Kidney epithelial cell (primary cell): ENCODE results near the gene CABP7. TPM values are rescaled to one million over a fixed set of nuclear protein-coding genes. Genes with fewer than 3 reads are reported as not detected.

Experiments used
- DNase-seq: peaks from one replicate; pipeline ENCODE4 v3.0.0-alpha.2; 2010; ENCODE audit warnings: low read depth
- H3K27me3 ChIP-seq: 2 replicates; pipeline ENCODE4 v1.6.0; 2011; ENCODE audit warnings: low read length; ENCODE audit not compliant: control insufficient read depth, insufficient read depth
- H3K36me3 ChIP-seq: 2 replicates; pipeline ENCODE4 v1.5.1; 2011; ENCODE audit warnings: low read length; ENCODE audit not compliant: control insufficient read depth, insufficient read depth
- H3K4me3 ChIP-seq: 2 replicates; pipeline ENCODE4 v1.5.1; 2011; ENCODE audit warnings: low read depth, mild to moderate bottlenecking, control low read depth, low read length
- total RNA-seq: library from RNA; depleted of rRNA; stranded (reverse); fragments of >200 nt; gene quantifications from 2 replicates; pipeline ENCODE4 v1.2.3, GENCODE V29; 2015
- TF ChIP-seq, protein P1 (sequence below): IDR thresholded peaks from 2 replicates; pipeline ENCODE4 v1.5.1; 2011; ENCODE audit warnings: mild to moderate bottlenecking, moderate library complexity, low read length, control low read depth, inconsistent platforms; ENCODE audit not compliant: insufficient read depth, poor library complexity, severe bottlenecking

CABP7 gene
- total RNA-seq, 1 donor from 2014 or later = not detected

DNA sequence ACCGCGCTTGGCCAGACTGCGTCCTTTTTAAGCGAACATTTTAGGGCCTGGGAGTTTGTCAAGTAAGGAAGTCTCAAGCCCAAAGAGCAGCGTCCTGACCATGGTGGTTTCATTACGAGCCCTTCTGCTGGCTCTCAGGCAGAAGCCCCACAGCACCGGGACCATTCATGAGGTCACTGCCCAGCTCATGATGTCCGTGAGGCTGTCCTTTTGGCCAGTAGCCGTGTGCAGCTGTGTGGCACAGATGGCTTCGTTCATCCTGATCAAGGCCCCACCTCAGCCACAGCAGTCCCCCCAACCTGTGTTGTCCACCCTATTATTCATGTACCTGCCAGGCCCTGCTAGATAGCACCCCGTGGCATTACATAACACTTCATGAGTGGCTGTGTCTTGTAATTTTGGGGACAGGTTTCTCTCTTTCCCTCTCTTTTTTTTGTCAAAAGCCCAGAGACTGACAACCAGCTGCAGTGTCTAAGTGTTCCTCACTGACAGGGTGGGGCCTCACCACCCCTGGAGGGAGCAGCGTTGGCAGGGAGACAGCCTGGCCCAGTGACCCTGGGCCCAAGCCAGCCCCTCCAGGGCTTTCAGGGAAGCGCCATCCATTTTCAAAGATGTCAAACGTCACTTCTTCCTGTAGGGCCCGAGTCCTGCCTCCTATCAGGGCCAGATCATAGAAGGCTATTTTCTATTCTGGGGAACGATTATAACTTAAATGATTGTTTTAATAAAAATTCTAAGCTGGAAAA is 21.8 kb upstream of the CABP7 start:
- H3K27me3 ChIP-seq = peaks cover 3% of the 10 kb centered on the region
- TF ChIP-seq, protein P1, sequence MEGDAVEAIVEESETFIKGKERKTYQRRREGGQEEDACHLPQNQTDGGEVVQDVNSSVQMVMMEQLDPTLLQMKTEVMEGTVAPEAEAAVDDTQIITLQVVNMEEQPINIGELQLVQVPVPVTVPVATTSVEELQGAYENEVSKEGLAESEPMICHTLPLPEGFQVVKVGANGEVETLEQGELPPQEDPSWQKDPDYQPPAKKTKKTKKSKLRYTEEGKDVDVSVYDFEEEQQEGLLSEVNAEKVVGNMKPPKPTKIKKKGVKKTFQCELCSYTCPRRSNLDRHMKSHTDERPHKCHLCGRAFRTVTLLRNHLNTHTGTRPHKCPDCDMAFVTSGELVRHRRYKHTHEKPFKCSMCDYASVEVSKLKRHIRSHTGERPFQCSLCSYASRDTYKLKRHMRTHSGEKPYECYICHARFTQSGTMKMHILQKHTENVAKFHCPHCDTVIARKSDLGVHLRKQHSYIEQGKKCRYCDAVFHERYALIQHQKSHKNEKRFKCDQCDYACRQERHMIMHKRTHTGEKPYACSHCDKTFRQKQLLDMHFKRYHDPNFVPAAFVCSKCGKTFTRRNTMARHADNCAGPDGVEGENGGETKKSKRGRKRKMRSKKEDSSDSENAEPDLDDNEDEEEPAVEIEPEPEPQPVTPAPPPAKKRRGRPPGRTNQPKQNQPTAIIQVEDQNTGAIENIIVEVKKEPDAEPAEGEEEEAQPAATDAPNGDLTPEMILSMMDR = no peak
- H3K4me3 ChIP-seq = no peak overlapping the region
- H3K36me3 ChIP-seq = no peaks in the 10 kb centered on the region
- no peak for DNase-seq

- DNase-seq = no peak
- TF ChIP-seq, protein P1 = no peak
- H3K36me3 ChIP-seq = no peaks in the 10 kb centered on the region
- no peak overlapping the region for H3K4me3 ChIP-seq
- H3K27me3 ChIP-seq = peaks cover 10% of the 10 kb centered on the region
Measured at GRCh38 chr22:29700206-29700899, 19.4 kb upstream of the CABP7 start.

DNA sequence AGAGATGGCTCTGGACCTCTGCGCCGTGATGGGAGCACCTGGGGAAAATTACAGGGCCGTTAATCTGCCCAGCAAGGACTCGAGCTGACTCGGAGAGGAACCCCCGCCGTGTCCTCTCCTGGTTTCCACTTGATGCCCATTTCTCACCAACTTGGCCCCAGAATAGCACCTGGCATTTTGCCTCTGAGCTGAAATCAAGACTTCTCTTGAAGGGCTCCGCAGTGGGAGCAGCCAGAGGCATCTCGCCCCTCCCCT is 19.0 kb upstream of the CABP7 start:
- no peak for DNase-seq
- Histone ChIP-seq H3K27me3 (peaks cover 10% of the 10 kb centered on the region), H3K36me3 (no peaks in the 10 kb centered on the region), H3K4me3 (no peak overlapping the region)
- TF ChIP-seq, protein P1 = no peak

DNA sequence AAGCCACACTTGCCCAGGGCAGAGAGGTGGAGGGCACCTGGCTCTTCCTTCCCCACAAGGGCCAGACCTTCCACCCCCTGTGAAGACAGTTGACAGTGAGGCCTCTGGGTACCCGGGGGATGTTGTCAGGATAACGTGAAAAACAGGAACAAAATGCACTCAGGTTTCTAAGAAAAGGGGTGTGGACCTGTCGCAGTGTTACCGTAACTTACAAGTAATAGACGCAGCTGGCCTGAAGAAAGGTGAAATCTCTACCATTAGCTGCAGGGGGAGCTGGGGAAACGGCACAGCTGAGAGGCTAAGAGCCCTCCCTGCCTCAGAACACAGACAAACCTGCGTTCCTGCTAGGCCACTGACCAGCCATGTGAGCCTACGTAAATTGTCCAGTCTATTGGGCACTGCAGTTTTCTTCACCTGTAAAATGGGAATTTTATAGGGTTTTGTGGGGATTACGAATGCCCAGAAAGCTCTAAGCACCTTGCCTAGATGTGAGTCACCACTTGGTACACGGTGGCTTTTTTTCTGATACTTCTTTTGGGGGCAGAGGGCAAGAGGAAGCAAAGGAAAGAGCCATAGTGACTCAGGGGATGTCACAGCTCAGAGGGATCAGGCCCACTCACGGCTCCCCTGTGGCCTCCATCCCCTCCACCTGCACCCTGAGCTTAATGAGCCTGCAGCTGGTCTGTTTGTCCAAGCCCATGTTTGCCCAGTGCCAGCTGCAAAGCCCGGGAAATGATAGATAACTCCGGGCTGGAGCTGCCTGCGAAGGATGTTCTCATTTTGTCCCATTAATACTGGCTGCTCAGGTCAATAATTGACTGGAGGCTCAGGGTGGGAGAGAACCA is 18.4 kb upstream of the CABP7 start:
- no peaks in the 10 kb centered on the region for H3K36me3 ChIP-seq
- peaks cover 10% of the 10 kb centered on the region for H3K27me3 ChIP-seq
- peak; percentile 31 for DNase-seq
- TF ChIP-seq, protein P1 = peak; percentile 44
- H3K4me3 ChIP-seq = no peak overlapping the region

- TF ChIP-seq, protein P1 = peak; percentile 16
- no peak for DNase-seq
- H3K4me3 ChIP-seq = no peak overlapping the region
- H3K27me3 ChIP-seq = peaks cover 19% of the 10 kb centered on the region
- no peaks in the 10 kb centered on the region for H3K36me3 ChIP-seq
Measured at GRCh38 chr22:29702000-29702930, 17.5 kb upstream of the CABP7 start.
